Smooth muscle cell (in vitro differentiated cells): ENCODE results near the gene ZNF385B. TPM values are rescaled to one million over a fixed set of nuclear protein-coding genes. Genes with fewer than 3 reads are reported as not detected.
A peak's percentile ranks its signal among the peaks of the same experiment; 100 is the strongest.

ENCODE experiments used
- DNase-seq: peaks from one replicate; lab custom pipeline; 2025; ENCODE audit not compliant: unreplicated experiment; lab: John Stamatoyannopoulos, UW
- H2AFZ ChIP-seq: fragments of 200-600 bp; sonication (generic); 2 replicates; pipeline ENCODE4 v1.6.0; 2016; ENCODE audit warnings: antibody characterized with exemption, low read depth, mild to moderate bottlenecking
- H3F3A ChIP-seq: fragments of 200-600 bp; sonication (generic); 2 replicates; pipeline ENCODE4 v1.6.0; 2017; ENCODE audit warnings: antibody characterized with exemption, low read depth
- H3K27ac ChIP-seq: fragments of 200-600 bp; sonication (generic); 2 replicates; pipeline ENCODE4 v1.5.1; 2016; ENCODE audit warnings: low read depth, mild to moderate bottlenecking
- H3K27me3 ChIP-seq: fragments of 200-600 bp; sonication (generic); 2 replicates; pipeline ENCODE4 v1.6.1; 2016; ENCODE audit warnings: low read depth, mild to moderate bottlenecking
- H3K36me3 ChIP-seq: fragments of 200-600 bp; sonication (generic); 2 replicates; pipeline ENCODE4 v1.5.1; 2016; ENCODE audit warnings: low read depth
- H3K4me1 ChIP-seq: fragments of 200-600 bp; sonication (generic); 2 replicates; pipeline ENCODE4 v1.5.1; 2016; ENCODE audit warnings: low read depth
- H3K4me2 ChIP-seq: fragments of 200-600 bp; sonication (generic); 2 replicates; pipeline ENCODE4 v1.6.0; 2016; ENCODE audit warnings: mild to moderate bottlenecking
- H3K4me3 ChIP-seq: fragments of 200-600 bp; sonication (generic); 2 replicates; pipeline ENCODE4 v1.5.1; 2016; ENCODE audit warnings: mild to moderate bottlenecking
- H3K79me2 ChIP-seq: fragments of 200-600 bp; sonication (generic); 2 replicates; pipeline ENCODE4 v1.6.0; 2016; ENCODE audit warnings: low read depth, mild to moderate bottlenecking
- H3K9ac ChIP-seq: fragments of 200-600 bp; sonication (generic); 2 replicates; pipeline ENCODE4 v1.6.0; 2016; ENCODE audit warnings: low read depth
- H3K9me3 ChIP-seq: fragments of 200-600 bp; sonication (generic); replicated peaks from 2 replicates; pipeline ENCODE4 v1.5.1; 2016; ENCODE audit warnings: low read depth
- H4K20me1 ChIP-seq: fragments of 200-600 bp; sonication (generic); 2 replicates; pipeline ENCODE4 v1.6.0; 2016; ENCODE audit warnings: low read depth
- WGBS: methylation state at CpG from one replicate; pipeline ENCODE4 v1.1.7; 2016; ENCODE audit warnings: low lambda C conversion rate; 5-methylcytosine and 5-hydroxymethylcytosine counted together
- polyA plus RNA-seq: library from polyadenylated mRNA; unstranded; fragments of >200 nt; fragmentation: Nextera tagmentation; extraction: Ambion mirVana; gene quantifications from 2 replicates; pipeline ENCODE4 v1.2.1, GENCODE V29; 2016
- total RNA-seq: library from RNA; depleted of rRNA; stranded (reverse); fragments of >200 nt; gene quantifications from 2 replicates; pipeline ENCODE4 v1.2.3, GENCODE V29; 2014
- TF ChIP-seq, protein P1 (sequence below): fragments of 200-600 bp; sonication (generic); IDR thresholded peaks from 2 replicates; pipeline ENCODE4 v1.5.1; 2017; ENCODE audit warnings: borderline replicate concordance, mild to moderate bottlenecking, antibody characterized with exemption; ENCODE audit not compliant: insufficient read depth, poor library complexity, severe bottlenecking

ZNF385B gene
- total and polyA plus RNA-seq, 2 experiments from 2014 or later = 1.4 to 3.2 TPM

DNA sequence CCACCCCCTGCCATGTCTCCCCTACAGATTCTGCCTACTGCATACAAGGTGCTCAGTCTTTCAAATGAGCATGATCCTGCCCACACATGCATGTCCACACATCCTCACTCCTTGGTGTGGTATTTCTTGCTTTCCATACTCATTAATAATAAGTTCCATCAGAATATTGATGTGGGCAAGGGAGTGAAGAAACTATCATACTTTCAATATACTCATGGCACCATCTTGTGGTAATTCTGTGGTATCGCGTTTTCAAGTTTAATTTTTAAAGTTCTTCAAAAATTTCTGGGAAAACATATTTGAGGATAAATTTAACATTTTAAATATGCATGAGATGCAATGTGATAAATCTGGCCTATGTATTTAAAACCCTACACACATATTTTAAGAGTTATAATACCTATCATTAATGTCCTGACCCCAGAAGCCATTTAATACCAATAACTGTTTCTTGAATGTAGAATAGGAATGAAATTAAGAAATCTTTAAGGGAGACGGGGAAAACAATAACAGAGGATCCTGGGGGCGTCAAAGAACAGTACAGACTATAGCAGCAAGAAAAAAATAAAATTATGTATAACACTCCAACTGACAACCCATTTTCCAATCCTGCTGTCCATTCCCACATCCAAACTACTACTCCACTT is 110.1 kb downstream of the ZNF385B start:
- H3K9ac ChIP-seq = no peak overlapping the region
- TF ChIP-seq, protein P1, sequence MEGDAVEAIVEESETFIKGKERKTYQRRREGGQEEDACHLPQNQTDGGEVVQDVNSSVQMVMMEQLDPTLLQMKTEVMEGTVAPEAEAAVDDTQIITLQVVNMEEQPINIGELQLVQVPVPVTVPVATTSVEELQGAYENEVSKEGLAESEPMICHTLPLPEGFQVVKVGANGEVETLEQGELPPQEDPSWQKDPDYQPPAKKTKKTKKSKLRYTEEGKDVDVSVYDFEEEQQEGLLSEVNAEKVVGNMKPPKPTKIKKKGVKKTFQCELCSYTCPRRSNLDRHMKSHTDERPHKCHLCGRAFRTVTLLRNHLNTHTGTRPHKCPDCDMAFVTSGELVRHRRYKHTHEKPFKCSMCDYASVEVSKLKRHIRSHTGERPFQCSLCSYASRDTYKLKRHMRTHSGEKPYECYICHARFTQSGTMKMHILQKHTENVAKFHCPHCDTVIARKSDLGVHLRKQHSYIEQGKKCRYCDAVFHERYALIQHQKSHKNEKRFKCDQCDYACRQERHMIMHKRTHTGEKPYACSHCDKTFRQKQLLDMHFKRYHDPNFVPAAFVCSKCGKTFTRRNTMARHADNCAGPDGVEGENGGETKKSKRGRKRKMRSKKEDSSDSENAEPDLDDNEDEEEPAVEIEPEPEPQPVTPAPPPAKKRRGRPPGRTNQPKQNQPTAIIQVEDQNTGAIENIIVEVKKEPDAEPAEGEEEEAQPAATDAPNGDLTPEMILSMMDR = peak; percentile 88
- no peaks in the 10 kb centered on the region for H3K9me3 ChIP-seq
- H3K4me2 ChIP-seq = no peak overlapping the region
- H3K36me3 ChIP-seq = no peaks in the 10 kb centered on the region
- WGBS = 18% methylated on average over 4 of the region's 4 CpGs
- H3K27ac ChIP-seq = no peak overlapping the region
- H4K20me1 ChIP-seq = no peaks in the 10 kb centered on the region
- no peak overlapping the region for H2AFZ ChIP-seq
- H3K4me3 ChIP-seq = no peak overlapping the region
- no peaks in the 10 kb centered on the region for H3K27me3 ChIP-seq
- no peak for DNase-seq
- no peaks in the 10 kb centered on the region for H3K79me2 ChIP-seq
- peaks cover 6% of the 10 kb centered on the region for H3K4me1 ChIP-seq
- peaks cover 8% of the 10 kb centered on the region for H3F3A ChIP-seq

DNA sequence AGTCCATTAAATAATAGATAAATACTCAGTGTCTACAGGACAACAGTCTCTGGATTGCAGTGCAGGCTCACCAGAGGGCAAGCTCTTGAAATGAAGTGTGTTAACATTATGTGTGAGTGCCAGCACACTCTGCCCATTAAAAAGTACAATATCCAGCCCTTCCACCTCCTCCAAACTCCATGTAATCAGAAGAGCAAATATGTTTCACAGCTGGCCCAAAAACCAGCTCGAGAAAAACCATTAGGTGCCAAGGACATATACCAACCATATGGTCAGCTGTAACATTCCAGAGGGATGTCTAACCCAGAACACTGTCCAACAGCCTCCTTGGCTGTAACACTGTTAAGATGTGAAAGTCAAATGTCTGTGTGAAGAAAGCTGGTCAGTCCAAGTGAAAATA is 112.2 kb downstream of the ZNF385B start:
- WGBS = 16% methylated on average over 1 of the region's 1 CpG
- DNase-seq = no peak
- H3K4me3 ChIP-seq = no peak overlapping the region
- peaks cover 9% of the 10 kb centered on the region for H3K4me1 ChIP-seq
- H3F3A ChIP-seq = peaks cover 8% of the 10 kb centered on the region
- H3K79me2 ChIP-seq = no peaks in the 10 kb centered on the region
- H2AFZ ChIP-seq = no peak overlapping the region
- TF ChIP-seq, protein P1 = no peak
- peak overlapping the region; percentile 1 for H3K27ac ChIP-seq
- H3K4me2 ChIP-seq = no peak overlapping the region
- no peaks in the 10 kb centered on the region for H4K20me1 ChIP-seq
- no peaks in the 10 kb centered on the region for H3K36me3 ChIP-seq
- H3K27me3 ChIP-seq = no peaks in the 10 kb centered on the region
- no peak overlapping the region for H3K9ac ChIP-seq
- H3K9me3 ChIP-seq = no peaks in the 10 kb centered on the region

DNA sequence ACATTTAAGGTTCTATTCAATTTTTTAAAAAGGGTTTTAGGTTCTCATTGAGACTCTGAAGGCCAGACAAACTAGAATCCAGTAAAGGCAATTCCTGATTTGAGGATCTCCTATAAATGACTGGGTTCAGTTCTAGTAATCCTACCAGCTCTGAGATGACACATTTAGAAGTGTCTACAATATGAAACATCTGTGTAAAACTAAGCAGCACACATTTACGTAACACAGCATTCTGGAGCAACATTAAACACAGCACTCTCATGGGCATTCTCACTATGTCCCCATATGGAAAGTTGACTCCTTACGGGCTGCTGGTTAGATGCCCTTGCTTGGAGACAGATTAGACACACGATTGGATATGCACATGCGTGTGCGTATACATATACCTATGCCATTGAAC is 114.4 kb downstream of the ZNF385B start:
- Histone ChIP-seq H3K79me2 (no peaks in the 10 kb centered on the region), H3K27me3 (no peaks in the 10 kb centered on the region), H3K4me2 (peak overlapping the region; percentile 76), H3K9me3 (no peaks in the 10 kb centered on the region), H2AFZ (peak overlapping the region; percentile 75), H4K20me1 (no peaks in the 10 kb centered on the region), H3K36me3 (no peaks in the 10 kb centered on the region), H3F3A (peaks cover 8% of the 10 kb centered on the region), H3K4me1 (peaks cover 9% of the 10 kb centered on the region), H3K4me3 (no peak overlapping the region), H3K9ac (no peak overlapping the region), H3K27ac (peak overlapping the region; percentile 51)
- no peak for DNase-seq
- WGBS = 53% methylated on average over 5 of the region's 5 CpGs
- TF ChIP-seq, protein P1 = no peak
